CD14-positive monocyte (primary cell): ENCODE measurements around the gene MATN4. TPM values are rescaled to one million over a fixed set of nuclear protein-coding genes. Genes with fewer than 3 reads are reported as not detected.

Experiments used
- DNase-seq, 3 donors: peaks; one replicate each; pipeline ENCODE4 v3.0.0-alpha.2; 2011 to 2022
- H2AFZ ChIP-seq: 2 replicates; pipeline ENCODE4 v1.6.0; 2012; ENCODE audit warnings: mild to moderate bottlenecking, low read depth, low read length, inconsistent platforms; ENCODE audit not compliant: insufficient read depth, poor library complexity, severe bottlenecking
- H3K27ac ChIP-seq, 2 donors: 1 replicate in 1 of 2; 2 replicates in 1 of 2; pipeline ENCODE4 v1.5.1; 2012 to 2013; ENCODE audit warnings: low read length in 2 of 2, control low read depth in 1 of 2, inconsistent platforms in 1 of 2, low read depth in 1 of 2, mild to moderate bottlenecking in 1 of 2
- H3K27me3 ChIP-seq, 2 donors: one replicate each; pipeline versions ENCODE4 v1.6.0 to v1.6.1; 2011 to 2013; ENCODE audit warnings: low read length in 2 of 2; ENCODE audit not compliant: control insufficient read depth in 2 of 2, insufficient read depth in 2 of 2
- H3K36me3 ChIP-seq, 2 donors: replicated peaks in 1 of 2; 1 replicate in 1 of 2; 2 replicates in 1 of 2; pipeline versions ENCODE4 v1.5.1 to v1.6.1; 2012 to 2013; ENCODE audit warnings: low read length in 2 of 2, control low read depth in 1 of 2, inconsistent platforms in 1 of 2, mild to moderate bottlenecking in 1 of 2; ENCODE audit not compliant: insufficient read depth in 2 of 2, control insufficient read depth in 1 of 2
- H3K4me1 ChIP-seq, 2 donors: 1 replicate in 1 of 2; 2 replicates in 1 of 2; pipeline versions ENCODE4 v1.5.1 to v1.6.1; 2012 to 2013; ENCODE audit warnings: low read length in 2 of 2, control low read depth in 1 of 2, inconsistent platforms in 1 of 2, mild to moderate bottlenecking in 1 of 2, moderate library complexity in 1 of 2; ENCODE audit not compliant: insufficient read depth in 2 of 2, control insufficient read depth in 1 of 2
- H3K4me2 ChIP-seq: replicated peaks from 2 replicates; pipeline ENCODE3; 2012; ENCODE audit warnings: low read length, moderate library complexity, mild to moderate bottlenecking; ENCODE audit not compliant: poor library complexity, severe bottlenecking; ENCODE audit errors: extremely low read depth
- H3K4me3 ChIP-seq, 3 experiments: fragments of 200-600 bp in 1 of 3; sonication (generic) in 1 of 3; replicated peaks in 1 of 3; 1 replicate in 2 of 3; 2 replicates in 1 of 3; pipeline ENCODE4 v1.5.1; 2011 to 2013; ENCODE audit warnings: low read length in 3 of 3, mild to moderate bottlenecking in 3 of 3, control low read depth in 2 of 3, low read depth in 2 of 3, inconsistent platforms in 1 of 3, moderate library complexity in 1 of 3
- H3K79me2 ChIP-seq: 2 replicates; pipeline ENCODE4 v1.6.0; 2012; ENCODE audit warnings: mild to moderate bottlenecking, control low read depth, inconsistent platforms, low read length, moderate library complexity; ENCODE audit not compliant: insufficient read depth
- H3K9ac ChIP-seq: 2 replicates; pipeline ENCODE4 v1.6.0; 2017; ENCODE audit warnings: low read length, mild to moderate bottlenecking; ENCODE audit not compliant: insufficient read depth, poor library complexity, severe bottlenecking
- H3K9me3 ChIP-seq, 2 donors: replicated peaks in 1 of 2; 1 replicate in 1 of 2; 2 replicates in 1 of 2; pipeline versions ENCODE4 v1.5.1 to v1.6.1; 2012 to 2013; ENCODE audit warnings: low read length in 2 of 2, control low read depth in 1 of 2; ENCODE audit not compliant: control insufficient read depth in 1 of 2, insufficient read depth in 1 of 2
- H4K20me1 ChIP-seq: 2 replicates; pipeline ENCODE4 v1.6.0; 2012; ENCODE audit warnings: mild to moderate bottlenecking, low read length, control low read depth, moderate library complexity; ENCODE audit not compliant: insufficient read depth
- H3K27ac Mint-ChIP-seq, 7 donors: one replicate each; pipeline ENCODE4 v1.8.0; 2020; ENCODE audit warnings: mild to moderate bottlenecking in 7 of 7, mixed read lengths in 7 of 7, moderate library complexity in 6 of 7, inconsistent platforms in 2 of 7
- H3K27me3 Mint-ChIP-seq, 3 donors: one replicate each; pipeline ENCODE4 v1.8.0; 2021 to 2022; ENCODE audit warnings: low read depth in 3 of 3, mild to moderate bottlenecking in 3 of 3, mixed read lengths in 3 of 3, moderate library complexity in 3 of 3, inconsistent platforms in 1 of 3
- H3K36me3 Mint-ChIP-seq, 2 donors: one replicate each; pipeline ENCODE4 v1.8.0; 2020; ENCODE audit warnings: mixed read lengths in 2 of 2, inconsistent platforms in 1 of 2, mild to moderate bottlenecking in 1 of 2
- H3K4me1 Mint-ChIP-seq: one replicate; pipeline ENCODE4 v1.8.0; 2020; ENCODE audit warnings: mild to moderate bottlenecking, mixed read lengths
- H3K4me3 Mint-ChIP-seq, 2 donors: one replicate each; pipeline ENCODE4 v1.8.0; 2020; ENCODE audit warnings: mild to moderate bottlenecking in 2 of 2, mixed read lengths in 2 of 2, moderate library complexity in 1 of 2
- H3K9me3 Mint-ChIP-seq, 7 donors: one replicate each; pipeline ENCODE4 v1.8.0; 2020 to 2022; ENCODE audit warnings: mixed read lengths in 7 of 7, mild to moderate bottlenecking in 6 of 7, moderate library complexity in 6 of 7, inconsistent platforms in 2 of 7
- CTCF ChIP-seq: fragments of 200-600 bp; IDR thresholded peaks from one replicate; pipeline ENCODE4 v1.8.0; 2022; ENCODE audit warnings: antibody characterized with exemption, mild to moderate bottlenecking
- WGBS: methylation state at CpG from one replicate; pipeline ENCODE4 v1.1.5; 2013; ENCODE audit warnings: missing lambda C conversion rate; ENCODE audit not compliant: insufficient coverage; 5-methylcytosine and 5-hydroxymethylcytosine counted together
- intact Hi-C, 2 donors: fragments of 100-400 bp; cut with micrococcal nuclease; formaldehyde crosslinking; loops; one replicate each; pipeline versions ENCODE4 v1.15.0 to v1.15.1; 2023
- polyA plus RNA-seq, 3 donors: library from polyadenylated mRNA; depleted of rRNA in 1 of 3; unstranded in 2 of 3; stranded (reverse) in 1 of 3; fragments of 300-500 nt in 2 of 3; fragments of >200 nt in 1 of 3; fragmentation: Illumina TruSeq in 2 of 3; gene quantifications; 1 replicate in 2 of 3; 2 replicates in 1 of 3; pipeline ENCODE4 v1.2.3, GENCODE V29; 2012 to 2021

Gene MATN4
- polyA plus RNA-seq, 3 donors: not detected

- peaks cover 0 to 2% (median 0%) of the 10 kb centered on the region in 7 donors for H3K9me3 Mint-ChIP-seq
- no peaks in the 10 kb centered on the region for H3K9me3 ChIP-seq
- WGBS: 94% methylated on average over 4 of the region's 7 CpGs
These were observed 25.2 kb downstream of the MATN4 start for GRCh38 chr20:45282700-45283550.

GRCh38 chr20:45279992-45280391, 28.1 kb downstream of the MATN4 start:
- intact Hi-C loops: no loop called here
- TF ChIP-seq CTCF: no peak
- H3K27me3 ChIP-seq: peaks cover 0 to 3% of the 10 kb centered on the region in 2 donors
- no peak for DNase-seq
- H3K4me3 ChIP-seq: no peak overlapping the region
- H3K4me3 Mint-ChIP-seq: no peak overlapping the region
- H3K4me1 Mint-ChIP-seq: peaks cover 11% of the 10 kb centered on the region
- H2AFZ ChIP-seq: no peak overlapping the region
- peaks cover 2 to 16% (median 11%) of the 10 kb centered on the region in 3 donors for H3K27me3 Mint-ChIP-seq
- H3K27ac ChIP-seq: no peak overlapping the region
- H3K4me1 ChIP-seq: peaks cover 0 to 9% of the 10 kb centered on the region in 2 donors
- no CpG with 5 or more reads among the region's 1 CpG for WGBS
- peaks cover 0 to 2% (median 0%) of the 10 kb centered on the region in 7 donors for H3K9me3 Mint-ChIP-seq
- H3K79me2 ChIP-seq: no peaks in the 10 kb centered on the region
- no peaks in the 10 kb centered on the region for H4K20me1 ChIP-seq
- H3K4me2 ChIP-seq: no peak overlapping the region
- H3K36me3 ChIP-seq: no peaks in the 10 kb centered on the region
- H3K27ac Mint-ChIP-seq: no peak overlapping the region
- H3K9me3 ChIP-seq: no peaks in the 10 kb centered on the region
- no peaks in the 10 kb centered on the region for H3K36me3 Mint-ChIP-seq
- no peak overlapping the region for H3K9ac ChIP-seq

More at GRCh38 chr20:45282700-45283550, 25.2 kb downstream of the MATN4 start:
- Mint-ChIP-seq H3K4me1 (peaks cover 11% of the 10 kb centered on the region), H3K4me3 (no peak overlapping the region), H3K36me3 (no peaks in the 10 kb centered on the region), H3K27me3 (peaks cover 5 to 12% (median 10%) of the 10 kb centered on the region in 3 donors), H3K27ac (no peak overlapping the region)
- Histone ChIP-seq H3K27ac (no peak overlapping the region), H3K4me2 (no peak overlapping the region), H3K79me2 (no peaks in the 10 kb centered on the region), H3K4me3 (no peak overlapping the region), H3K9ac (no peak overlapping the region), H2AFZ (no peak overlapping the region), H3K36me3 (no peaks in the 10 kb centered on the region), H4K20me1 (no peaks in the 10 kb centered on the region), H3K4me1 (peaks cover 0 to 9% of the 10 kb centered on the region in 2 donors), H3K27me3 (no peaks in the 10 kb centered on the region)
- TF ChIP-seq CTCF: no peak
- intact Hi-C loops: no loop called here
- no peak for DNase-seq
